Stimulated activated naive B cell treated with anti-CD40 and anti-IgM and Interleukin-4, amounts not matched to agents 10 μg/mL and 1 μg/mL and 100 μg/mL, for 72 hours (primary cell): ENCODE measurements around the gene ISOC2.

Experiments used
- ATAC-seq, 2 donors: fragments of 150-1000 bp; cut with Tn5 transposase; replicated peaks; 2 replicates each; pipeline ENCODE4 v1.10.0; 2021; ENCODE audit warnings: moderate library complexity in 1 of 2
- DNase-seq: peaks from one replicate; pipeline ENCODE4 v3.0.0; 2021
- H3K27ac Mint-ChIP-seq: one replicate; pipeline ENCODE4 v1.8.0; 2022; ENCODE audit warnings: mild to moderate bottlenecking, mixed read lengths
- H3K27me3 Mint-ChIP-seq, 2 donors: one replicate each; pipeline ENCODE4 v1.8.0; 2022; ENCODE audit warnings: mixed read lengths in 2 of 2
- H3K36me3 Mint-ChIP-seq, 2 donors: one replicate each; pipeline ENCODE4 v1.8.0; 2022; ENCODE audit warnings: mixed read lengths in 2 of 2, mild to moderate bottlenecking in 1 of 2
- H3K4me1 Mint-ChIP-seq, 2 donors: one replicate each; pipeline ENCODE4 v1.8.0; 2022; ENCODE audit warnings: mixed read lengths in 2 of 2, mild to moderate bottlenecking in 1 of 2
- H3K4me3 Mint-ChIP-seq, 2 donors: one replicate each; pipeline ENCODE4 v1.8.0; 2022; ENCODE audit warnings: mild to moderate bottlenecking in 2 of 2, mixed read lengths in 2 of 2, moderate library complexity in 1 of 2
- H3K9me3 Mint-ChIP-seq, 2 donors: one replicate each; pipeline ENCODE4 v1.8.0; 2022; ENCODE audit warnings: mixed read lengths in 2 of 2, mild to moderate bottlenecking in 1 of 2

Gene ISOC2

DNA sequence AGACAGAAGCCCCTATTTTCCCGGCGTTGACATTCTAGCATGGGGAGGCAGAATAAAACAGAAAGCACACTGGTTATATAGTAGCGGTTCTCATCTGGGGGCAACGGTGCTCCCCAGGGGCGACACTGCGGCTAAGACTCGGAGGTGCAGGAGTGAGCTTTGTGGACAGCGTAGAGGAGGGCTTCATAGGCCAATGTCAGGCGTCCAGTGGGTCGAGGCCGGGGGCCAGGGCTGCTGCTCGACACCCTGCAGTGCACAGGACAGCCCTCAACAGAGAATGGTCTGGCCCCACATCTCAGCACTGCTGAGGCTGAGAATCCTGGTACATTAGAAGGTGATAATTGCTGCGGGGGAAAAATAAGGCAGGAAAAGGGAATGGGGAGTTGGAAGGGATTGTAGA, 16.5 kb upstream of the ISOC2 start:
- H3K4me3 Mint-ChIP-seq, result peak overlapping the region; percentile 93
- no peaks in the 10 kb centered on the region for H3K27me3 Mint-ChIP-seq
- ATAC-seq (no peak), DNase-seq (no peak)
- H3K9me3 Mint-ChIP-seq, result no peaks in the 10 kb centered on the region
- H3K27ac Mint-ChIP-seq, result no peak overlapping the region
- H3K36me3 Mint-ChIP-seq, result peaks cover 14 to 22% of the 10 kb centered on the region in 2 donors
- H3K4me1 Mint-ChIP-seq, result peaks cover 21 to 40% of the 10 kb centered on the region in 2 donors

- peaks cover 21 to 40% of the 10 kb centered on the region in 2 donors for H3K4me1 Mint-ChIP-seq
- peak within 1 kb of the TSS; percentile 93 for H3K4me3 Mint-ChIP-seq
- H3K9me3 Mint-ChIP-seq, result no peaks in the 10 kb centered on the region
- DNase-seq, result peak; percentile 95
- peak; percentile 96 for ATAC-seq
- peaks cover 13 to 22% of the 10 kb centered on the region in 2 donors for H3K36me3 Mint-ChIP-seq
- H3K27ac Mint-ChIP-seq, result peak within 1 kb of the TSS; percentile 96
- no peaks in the 10 kb centered on the region for H3K27me3 Mint-ChIP-seq
Measured at GRCh38 chr19:55476100-55476775, 14.8 kb upstream of the ISOC2 start, which contains the start of gene ZNF628. TSS of gene ZNF628 (plus strand) at chr19:55476617. CDS start at chr19:55479911, 3,294 bp downstream.

GRCh38 chr19:55474269-55475265, 13.1 kb upstream of the ISOC2 start:
- Mint-ChIP-seq H3K27ac (no peak overlapping the region), H3K27me3 (no peaks in the 10 kb centered on the region), H3K36me3 (peaks cover 9 to 14% of the 10 kb centered on the region in 2 donors), H3K4me3 (no peak overlapping the region), H3K4me1 (peaks cover 17 to 35% of the 10 kb centered on the region in 2 donors), H3K9me3 (no peaks in the 10 kb centered on the region)
- no peak for DNase-seq
- no peak for ATAC-seq

DNA sequence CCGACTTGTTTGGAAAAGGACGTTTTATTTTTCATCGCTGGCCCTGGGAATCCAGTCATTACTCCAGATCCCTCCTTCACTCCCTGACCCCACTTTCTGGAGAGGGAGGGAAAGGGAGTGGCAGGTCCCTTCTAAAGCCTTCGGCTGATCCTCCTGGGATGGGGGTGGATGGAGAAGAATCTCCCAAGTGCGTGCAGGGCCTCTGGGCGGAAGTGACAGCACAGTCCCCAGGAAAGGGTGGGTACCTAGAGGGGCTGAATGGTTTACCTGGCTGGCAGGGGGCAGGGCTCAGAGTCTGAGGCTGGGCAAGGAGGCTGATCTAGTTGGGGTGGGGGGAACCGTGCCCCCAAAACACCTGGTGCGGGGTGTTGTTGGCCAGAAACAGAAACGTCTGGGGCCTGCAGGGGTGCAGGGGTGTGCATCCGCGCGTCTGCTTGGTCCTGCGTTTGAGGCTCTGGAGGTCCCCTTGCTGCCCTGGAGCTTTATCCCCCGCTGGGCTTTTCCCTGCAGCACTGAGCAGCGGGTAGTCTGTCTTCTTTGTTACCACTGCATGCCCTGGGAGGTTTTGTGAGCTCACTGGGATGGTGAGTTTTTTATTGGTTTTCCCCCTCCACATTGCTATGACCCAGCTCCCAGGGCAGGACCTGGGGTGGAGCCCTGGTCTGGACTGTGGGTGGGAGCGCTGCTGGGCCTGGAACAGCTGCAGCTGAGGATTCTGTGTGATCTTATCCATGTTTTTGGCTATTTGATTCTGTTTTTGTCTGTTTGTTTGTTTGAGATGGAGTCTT, 12.0 kb upstream of the ISOC2 start:
- ATAC-seq (no peak), DNase-seq (no peak)
- no peaks in the 10 kb centered on the region for H3K27me3 Mint-ChIP-seq
- no peak overlapping the region for H3K4me3 Mint-ChIP-seq
- peaks cover 10 to 23% of the 10 kb centered on the region in 2 donors for H3K4me1 Mint-ChIP-seq
- no peaks in the 10 kb centered on the region for H3K9me3 Mint-ChIP-seq
- no peak overlapping the region for H3K27ac Mint-ChIP-seq
- peaks cover 4 to 6% of the 10 kb centered on the region in 2 donors for H3K36me3 Mint-ChIP-seq

GRCh38 chr19:55472463-55472862, 11.0 kb upstream of the ISOC2 start:
- Mint-ChIP-seq H3K9me3 (no peaks in the 10 kb centered on the region), H3K4me1 (peaks cover 6 to 23% of the 10 kb centered on the region in 2 donors), H3K36me3 (no peaks in the 10 kb centered on the region), H3K27me3 (no peaks in the 10 kb centered on the region), H3K27ac (no peak overlapping the region), H3K4me3 (no peak overlapping the region)
- DNase-seq (no peak), ATAC-seq (no peak)

GRCh38 chr19:55471266-55471665, 9.8 kb upstream of the ISOC2 start:
- Mint-ChIP-seq H3K27ac (no peak overlapping the region), H3K36me3 (no peaks in the 10 kb centered on the region), H3K4me1 (peaks cover 6 to 20% of the 10 kb centered on the region in 2 donors), H3K27me3 (no peaks in the 10 kb centered on the region), H3K4me3 (no peak overlapping the region), H3K9me3 (no peaks in the 10 kb centered on the region)
- no peak for DNase-seq
- ATAC-seq, result no peak

- Mint-ChIP-seq H3K4me3 (no peak overlapping the region), H3K9me3 (no peaks in the 10 kb centered on the region)
- ATAC-seq, result peak; percentile 36 to 49
Measured at GRCh38 chr19:55468054-55468393, 6.6 kb upstream of the ISOC2 start.

GRCh38 chr19:55467236-55468053, 6.0 kb upstream of the ISOC2 start:
- Mint-ChIP-seq H3K27ac (peak overlapping the region; percentile 77), H3K9me3 (no peaks in the 10 kb centered on the region), H3K36me3 (no peaks in the 10 kb centered on the region), H3K4me3 (no peak overlapping the region), H3K27me3 (no peaks in the 10 kb centered on the region), H3K4me1 (peaks cover 3 to 12% of the 10 kb centered on the region in 2 donors)
- peak; percentile 35 for DNase-seq
- ATAC-seq, result peak; percentile 96 to 98

More at GRCh38 chr19:55468054-55468393, 6.6 kb upstream of the ISOC2 start:
- H3K36me3 Mint-ChIP-seq, result no peaks in the 10 kb centered on the region
- H3K27ac Mint-ChIP-seq, result peak overlapping the region; percentile 77
- DNase-seq, result no peak
- H3K27me3 Mint-ChIP-seq, result no peaks in the 10 kb centered on the region
- peaks cover 3 to 10% of the 10 kb centered on the region in 2 donors for H3K4me1 Mint-ChIP-seq

- no peak for ATAC-seq
- Mint-ChIP-seq H3K36me3 (no peaks in the 10 kb centered on the region), H3K4me1 (peaks cover 10 to 19% of the 10 kb centered on the region in 2 donors), H3K27me3 (no peaks in the 10 kb centered on the region), H3K4me3 (no peak overlapping the region), H3K27ac (no peak overlapping the region), H3K9me3 (no peaks in the 10 kb centered on the region)
- DNase-seq, result no peak
Measured at GRCh38 chr19:55466241-55466614, 4.8 kb upstream of the ISOC2 start.

GRCh38 chr19:55465460-55466240, 4.2 kb upstream of the ISOC2 start:
- Mint-ChIP-seq H3K4me1 (peaks cover 13 to 24% of the 10 kb centered on the region in 2 donors), H3K27me3 (no peaks in the 10 kb centered on the region), H3K9me3 (no peaks in the 10 kb centered on the region), H3K36me3 (no peaks in the 10 kb centered on the region), H3K27ac (no peak overlapping the region), H3K4me3 (no peak overlapping the region)
- no peak for ATAC-seq
- DNase-seq, result no peak

GRCh38 chr19:55464662-55465054, 3.2 kb upstream of the ISOC2 start, which contains the start of gene C19orf85:
TSS of gene C19orf85 (minus strand) at chr19:55464751. CDS start at chr19:55464554, 197 bp downstream.
- H3K27ac Mint-ChIP-seq, result no peak within 1 kb of the TSS
- no peaks in the 10 kb centered on the region for H3K36me3 Mint-ChIP-seq
- ATAC-seq (no peak), DNase-seq (no peak)
- H3K4me1 Mint-ChIP-seq, result peaks cover 17 to 34% of the 10 kb centered on the region in 2 donors
- no peak within 1 kb of the TSS for H3K4me3 Mint-ChIP-seq
- H3K9me3 Mint-ChIP-seq, result no peaks in the 10 kb centered on the region
- no peaks in the 10 kb centered on the region for H3K27me3 Mint-ChIP-seq

DNA sequence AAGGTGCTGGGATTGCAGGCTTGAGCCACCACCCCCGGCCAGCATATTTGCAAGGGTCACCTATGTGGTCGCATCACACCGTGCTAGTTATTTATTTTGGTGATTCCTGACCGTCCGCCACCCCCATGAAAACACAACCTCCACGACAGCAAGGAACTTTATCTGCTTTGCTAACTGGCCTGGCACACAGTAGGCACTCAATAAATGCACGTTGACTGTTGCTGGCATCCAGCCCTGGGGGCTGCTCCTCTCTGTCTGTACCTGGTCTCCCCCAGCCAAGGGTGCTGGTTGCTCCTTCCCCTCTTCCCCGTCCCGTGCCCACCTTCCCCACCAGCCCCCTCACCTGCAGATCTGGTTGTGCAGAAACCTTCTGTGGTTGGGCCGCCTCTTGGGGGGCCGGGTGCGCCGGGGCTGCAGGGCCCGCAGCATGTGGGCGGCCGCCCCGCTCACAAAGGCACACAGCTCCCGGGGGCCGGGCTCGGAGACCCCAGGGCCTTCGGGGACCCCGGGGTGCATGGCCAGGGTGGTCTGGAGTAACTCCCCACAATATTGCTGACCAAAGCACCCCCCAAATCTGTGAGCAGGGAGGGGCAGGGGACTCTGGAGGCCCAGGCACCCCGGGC, 2.7 kb upstream of the ISOC2 start:
- DNase-seq (no peak), ATAC-seq (no peak)
- H3K36me3 Mint-ChIP-seq, result no peaks in the 10 kb centered on the region
- H3K4me3 Mint-ChIP-seq, result no peak overlapping the region
- H3K27me3 Mint-ChIP-seq, result no peaks in the 10 kb centered on the region
- peaks cover 17 to 36% of the 10 kb centered on the region in 2 donors for H3K4me1 Mint-ChIP-seq
- H3K9me3 Mint-ChIP-seq, result no peaks in the 10 kb centered on the region
- H3K27ac Mint-ChIP-seq, result no peak overlapping the region
